DOHH2 (cell line): Measurements from ENCODE around the gene ASPN.

Experiments used
- H3F3A ChIP-seq: fragments of 200-600 bp; sonication (generic), shearing (Covaris generic); 2 replicates; pipeline ENCODE4 v1.6.0; 2016; ENCODE audit warnings: antibody characterized with exemption, mild to moderate bottlenecking; ENCODE audit not compliant: control insufficient read depth, insufficient read depth
- H3K27ac ChIP-seq: fragments of 200-600 bp; sonication (generic); 2 replicates; pipeline ENCODE4 v1.5.1; 2014; ENCODE audit warnings: low read depth, mild to moderate bottlenecking, low read length, moderate library complexity
- H3K27me3 ChIP-seq: fragments of 200-600 bp; sonication (generic); 2 replicates; pipeline ENCODE4 v1.6.1; 2014; ENCODE audit warnings: mild to moderate bottlenecking, low read length, mixed read lengths; ENCODE audit not compliant: control insufficient read depth
- H3K36me3 ChIP-seq: fragments of 200-600 bp; sonication (generic); 2 replicates; pipeline ENCODE4 v1.6.1; 2014; ENCODE audit warnings: mild to moderate bottlenecking, low read length, moderate library complexity, mixed read lengths; ENCODE audit not compliant: control insufficient read depth
- H3K4me1 ChIP-seq: fragments of 200-600 bp; sonication (generic); 2 replicates; pipeline ENCODE4 v1.6.1; 2014; ENCODE audit warnings: mild to moderate bottlenecking, low read length, mixed read lengths; ENCODE audit not compliant: control insufficient read depth
- H3K4me2 ChIP-seq: fragments of 200-600 bp; sonication (generic); 2 replicates; pipeline ENCODE4 v1.6.0; 2014; ENCODE audit warnings: mild to moderate bottlenecking, low read length, moderate library complexity
- H3K4me3 ChIP-seq: fragments of 200-600 bp; sonication (generic); 2 replicates; pipeline ENCODE4 v1.5.1; 2014; ENCODE audit warnings: mild to moderate bottlenecking, low read length, mixed read lengths
- H3K79me2 ChIP-seq: fragments of 200-600 bp; sonication (generic); 2 replicates; pipeline ENCODE4 v1.6.1; 2014; ENCODE audit warnings: mild to moderate bottlenecking, low read length, mixed read lengths; ENCODE audit not compliant: control insufficient read depth
- H3K9me2 ChIP-seq: fragments of 200-600 bp; sonication (generic); replicated peaks from 2 replicates; pipeline ENCODE4 v1.6.1; 2014; ENCODE audit warnings: mild to moderate bottlenecking, low read length, mixed read lengths; ENCODE audit not compliant: control insufficient read depth
- H3K9me3 ChIP-seq: fragments of 200-600 bp; sonication (generic); 2 replicates; pipeline ENCODE4 v1.6.1; 2014; ENCODE audit warnings: antibody characterized with exemption, low read length, mixed read lengths; ENCODE audit not compliant: control insufficient read depth, insufficient read depth
- H4K20me1 ChIP-seq: fragments of 200-600 bp; sonication (generic); 2 replicates; pipeline ENCODE4 v1.6.0; 2014; ENCODE audit warnings: low read depth, mild to moderate bottlenecking, antibody characterized with exemption, low read length, moderate library complexity; ENCODE audit not compliant: control insufficient read depth, insufficient read depth
- EZH2phosphoT487 ChIP-seq: fragments of 200-600 bp; sonication (generic); IDR thresholded peaks from 2 replicates; pipeline ENCODE4 v1.6.1; 2017; ENCODE audit warnings: borderline replicate concordance, mild to moderate bottlenecking, antibody characterized with exemption, low read length, moderate library complexity, mixed read lengths
- TF ChIP-seq, protein P1 (sequence below): fragments of 200-600 bp; sonication (generic); IDR thresholded peaks from one replicate; pipeline ENCODE4 v1.5.1; 2014; ENCODE audit warnings: antibody characterized with exemption, mild to moderate bottlenecking, low read depth, low read length; ENCODE audit not compliant: poor library complexity, severe bottlenecking

Gene ASPN

DNA sequence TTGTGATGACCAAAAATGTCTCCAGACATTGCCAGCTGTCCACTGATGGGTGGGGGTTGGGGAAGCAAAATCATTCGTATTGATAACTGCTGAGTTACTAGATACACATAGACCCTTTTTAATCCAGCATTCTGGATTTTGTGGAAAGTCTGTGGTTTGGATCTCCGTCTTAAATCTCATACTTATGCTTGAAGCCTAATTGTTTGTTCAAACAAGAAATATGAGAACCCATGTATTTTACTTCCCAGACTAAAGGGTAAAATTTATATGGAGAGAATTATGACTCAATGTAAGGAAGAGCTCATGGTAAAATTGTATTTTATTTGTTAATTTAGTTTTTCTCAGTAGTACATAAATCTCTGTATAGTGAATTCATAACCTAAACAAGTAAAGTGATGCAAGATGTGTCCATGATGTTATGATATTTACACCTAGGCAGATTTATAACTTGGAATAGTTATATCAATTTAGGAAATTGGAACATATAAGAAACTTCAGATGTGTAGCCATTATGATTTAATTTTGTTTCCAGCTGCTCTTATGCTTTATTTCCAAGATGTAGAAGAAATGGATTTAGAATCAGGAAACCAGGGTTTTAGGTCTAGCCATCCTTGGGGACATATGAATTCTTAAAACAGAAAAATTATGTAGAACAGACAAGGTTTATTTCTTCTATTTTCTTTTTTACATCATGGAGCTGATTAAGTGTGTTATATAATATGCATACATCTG, 73.4 kb downstream of the ASPN start:
- Histone ChIP-seq H3K9me3 (no peaks in the 10 kb centered on the region), H3F3A (no peaks in the 10 kb centered on the region), H3K27ac (no peak overlapping the region), H3K27me3 (no peaks in the 10 kb centered on the region), H3K4me2 (no peak overlapping the region), H3K4me3 (no peak overlapping the region), H3K4me1 (peaks cover 21% of the 10 kb centered on the region), H3K79me2 (no peaks in the 10 kb centered on the region), H3K9me2 (no peaks in the 10 kb centered on the region), H3K36me3 (no peaks in the 10 kb centered on the region), H4K20me1 (0 out of 2 replicates have a peak, but pooled peaks cover 4% of the 10 kb centered on the region)
- TF ChIP-seq, protein P1, sequence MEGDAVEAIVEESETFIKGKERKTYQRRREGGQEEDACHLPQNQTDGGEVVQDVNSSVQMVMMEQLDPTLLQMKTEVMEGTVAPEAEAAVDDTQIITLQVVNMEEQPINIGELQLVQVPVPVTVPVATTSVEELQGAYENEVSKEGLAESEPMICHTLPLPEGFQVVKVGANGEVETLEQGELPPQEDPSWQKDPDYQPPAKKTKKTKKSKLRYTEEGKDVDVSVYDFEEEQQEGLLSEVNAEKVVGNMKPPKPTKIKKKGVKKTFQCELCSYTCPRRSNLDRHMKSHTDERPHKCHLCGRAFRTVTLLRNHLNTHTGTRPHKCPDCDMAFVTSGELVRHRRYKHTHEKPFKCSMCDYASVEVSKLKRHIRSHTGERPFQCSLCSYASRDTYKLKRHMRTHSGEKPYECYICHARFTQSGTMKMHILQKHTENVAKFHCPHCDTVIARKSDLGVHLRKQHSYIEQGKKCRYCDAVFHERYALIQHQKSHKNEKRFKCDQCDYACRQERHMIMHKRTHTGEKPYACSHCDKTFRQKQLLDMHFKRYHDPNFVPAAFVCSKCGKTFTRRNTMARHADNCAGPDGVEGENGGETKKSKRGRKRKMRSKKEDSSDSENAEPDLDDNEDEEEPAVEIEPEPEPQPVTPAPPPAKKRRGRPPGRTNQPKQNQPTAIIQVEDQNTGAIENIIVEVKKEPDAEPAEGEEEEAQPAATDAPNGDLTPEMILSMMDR = no peak
- TF ChIP-seq EZH2phosphoT487 = no peak

DNA sequence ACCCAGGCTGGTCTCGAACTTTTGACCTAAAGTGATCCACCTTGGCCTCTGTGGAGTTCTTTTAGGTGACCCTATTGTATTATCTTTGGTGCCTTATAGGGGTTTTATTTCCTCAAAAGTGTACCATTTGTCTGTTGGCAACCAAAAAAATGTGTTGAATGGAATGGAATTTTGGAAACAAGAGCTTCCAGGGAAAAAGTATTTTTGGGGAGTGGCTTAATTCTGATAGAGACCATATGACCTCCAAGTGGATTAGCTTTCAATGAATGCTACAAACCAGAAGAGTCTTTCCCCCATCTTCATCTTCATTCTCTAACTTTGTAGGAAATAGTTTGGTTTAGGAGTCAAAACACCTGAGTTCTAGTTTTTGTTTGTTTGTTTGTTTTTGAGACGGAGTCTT, 74.5 kb downstream of the ASPN start:
- Histone ChIP-seq H4K20me1 (no peaks in the 10 kb centered on the region), H3K36me3 (no peaks in the 10 kb centered on the region), H3K9me2 (no peaks in the 10 kb centered on the region), H3K4me1 (peaks cover 16% of the 10 kb centered on the region), H3K27ac (no peak overlapping the region), H3K27me3 (no peaks in the 10 kb centered on the region), H3K4me2 (no peak overlapping the region), H3K79me2 (no peaks in the 10 kb centered on the region), H3K4me3 (no peak overlapping the region), H3K9me3 (no peaks in the 10 kb centered on the region), H3F3A (no peaks in the 10 kb centered on the region)
- TF ChIP-seq EZH2phosphoT487 = no peak
- TF ChIP-seq, protein P1 = no peak

DNA sequence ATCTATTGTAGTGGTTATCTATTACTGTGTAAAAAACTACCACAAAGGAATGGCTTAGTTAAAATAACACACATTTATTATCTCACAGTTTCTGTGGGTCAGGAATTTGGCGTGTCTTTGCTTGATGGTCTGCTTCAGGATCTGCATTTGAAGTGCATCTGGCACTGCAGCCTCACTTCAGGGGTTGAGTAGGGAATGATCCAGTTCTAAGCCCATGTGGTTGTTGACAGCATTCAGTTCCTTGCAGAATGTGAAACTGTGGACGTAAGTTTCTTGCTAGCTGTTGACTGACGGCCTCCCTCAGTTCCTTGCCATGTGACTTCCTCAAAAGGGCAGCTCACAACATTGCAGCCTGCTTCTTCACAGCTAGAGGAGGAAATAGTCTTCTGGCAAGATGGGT, 75.8 kb downstream of the ASPN start:
- Histone ChIP-seq H3K4me2 (peak overlapping the region; percentile 59), H4K20me1 (no peaks in the 10 kb centered on the region)

More for the DNA sequence above, 75.8 kb downstream of the ASPN start:
- Histone ChIP-seq H3K9me2 (no peaks in the 10 kb centered on the region), H3K4me3 (peak overlapping the region; percentile 41), H3K27ac (no peak overlapping the region), H3K79me2 (no peaks in the 10 kb centered on the region), H3K4me1 (peaks cover 16% of the 10 kb centered on the region), H3K36me3 (no peaks in the 10 kb centered on the region), H3F3A (no peaks in the 10 kb centered on the region), H3K9me3 (no peaks in the 10 kb centered on the region), H3K27me3 (no peaks in the 10 kb centered on the region)
- no peak for TF ChIP-seq EZH2phosphoT487
- TF ChIP-seq, protein P1 = no peak
